ENCODE results near the gene ADGRG3.
"Not testable (repeated sequence)": the region's sequence is repeated elsewhere in the genome, so short reads cannot be mapped to it uniquely, and the experiment has no call there.

Gene ADGRG3

GRCh38 chr16:57725554-57725953 lies 57.4 kb downstream of the ADGRG3 start:
- no peak for TF ChIP-seq CTCF (conservative IDR thresholded peaks at IDR 0.05; ENCODE audit: low read depth, low read length)
- no peak for DNase-seq (ENCODE audit: low read depth)
- no peak overlapping the region for H3K4me3 ChIP-seq (ENCODE audit: low read length)

- DNase-seq (ENCODE audit: low read depth), result no peak
- H3K4me3 ChIP-seq (ENCODE audit: low read length), result no peak overlapping the region
- no peak for TF ChIP-seq CTCF (conservative IDR thresholded peaks at IDR 0.05; ENCODE audit: low read depth, low read length)
Observed at GRCh38 chr16:57725976-57726375, 57.9 kb downstream of the ADGRG3 start.

GRCh38 chr16:57726433-57726947 lies 58.4 kb downstream of the ADGRG3 start:
- no peak overlapping the region for H3K4me3 ChIP-seq (ENCODE audit: low read length)
- no peak for TF ChIP-seq CTCF (conservative IDR thresholded peaks at IDR 0.05; ENCODE audit: low read depth, low read length)
- no peak for DNase-seq (ENCODE audit: low read depth)

DNA sequence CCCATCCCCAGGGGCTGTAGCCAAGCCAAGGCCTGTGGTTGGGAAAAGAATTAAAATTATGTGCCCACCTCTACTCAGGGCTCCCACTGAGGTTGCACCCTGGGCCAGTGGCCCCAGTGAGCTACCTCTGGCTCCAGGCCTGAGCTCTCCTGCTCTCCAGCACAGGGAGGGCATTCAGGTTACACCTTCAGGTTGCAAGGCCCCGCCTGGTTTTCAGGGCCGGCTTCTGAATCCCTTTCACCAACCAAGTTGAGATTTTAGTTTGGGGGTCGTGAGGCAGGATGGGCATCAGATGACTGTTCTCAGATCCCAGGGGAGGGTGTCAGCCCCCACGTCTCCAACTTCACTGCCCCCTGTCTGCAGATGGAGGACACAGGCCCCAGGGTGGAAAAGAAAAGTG lies 59.5 kb downstream of the ADGRG3 start:
- peak; percentile 8 for TF ChIP-seq CTCF (conservative IDR thresholded peaks at IDR 0.05; ENCODE audit: low read depth, low read length)
- DNase-seq (ENCODE audit: low read depth), result no peak
- H3K4me3 ChIP-seq (ENCODE audit: low read length), result no peak overlapping the region

DNA sequence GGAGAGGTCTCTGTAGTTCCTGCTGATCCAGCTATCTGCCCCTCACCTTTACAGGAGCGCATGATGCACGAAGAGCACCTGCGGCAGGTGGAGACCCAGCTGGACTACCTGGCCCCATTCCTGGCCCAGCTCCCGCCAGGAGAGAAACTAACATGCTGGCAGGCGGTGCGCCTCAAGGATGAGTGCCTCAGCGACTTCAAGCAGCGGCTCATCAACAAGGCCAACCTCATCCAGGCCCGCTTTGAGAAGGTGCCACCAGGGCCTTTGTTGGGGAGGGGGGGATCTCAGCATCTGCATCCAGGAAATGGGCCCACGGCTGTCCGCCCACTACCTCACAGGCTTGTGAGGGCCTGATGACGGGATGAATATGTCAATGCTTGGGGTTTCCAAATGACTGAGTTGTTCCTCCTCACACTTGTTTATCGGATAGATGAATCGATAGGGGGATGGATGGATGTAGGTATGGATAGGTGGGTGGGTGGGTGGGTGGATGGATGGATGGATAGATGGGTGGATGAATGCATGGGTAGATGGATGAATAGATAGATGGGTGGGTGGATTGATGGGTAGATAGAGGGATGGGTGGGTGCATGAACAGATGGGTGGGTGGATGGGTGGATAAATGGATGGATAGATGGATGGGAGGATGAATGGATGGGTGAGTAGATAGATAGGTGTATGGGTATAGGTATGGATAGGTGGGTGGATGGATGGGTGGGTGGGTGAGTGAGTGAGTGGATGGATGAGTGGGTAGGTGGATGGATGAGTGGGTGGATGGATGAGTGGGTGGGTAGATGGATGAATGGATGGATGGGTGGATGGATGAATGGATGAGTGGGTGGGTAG lies 60.5 kb downstream of the ADGRG3 start:
- no peak for DNase-seq (ENCODE audit: low read depth)
- H3K4me3 ChIP-seq (ENCODE audit: low read length), result no peak overlapping the region
- no peak for TF ChIP-seq CTCF (conservative IDR thresholded peaks at IDR 0.05; ENCODE audit: low read depth, low read length)

DNA sequence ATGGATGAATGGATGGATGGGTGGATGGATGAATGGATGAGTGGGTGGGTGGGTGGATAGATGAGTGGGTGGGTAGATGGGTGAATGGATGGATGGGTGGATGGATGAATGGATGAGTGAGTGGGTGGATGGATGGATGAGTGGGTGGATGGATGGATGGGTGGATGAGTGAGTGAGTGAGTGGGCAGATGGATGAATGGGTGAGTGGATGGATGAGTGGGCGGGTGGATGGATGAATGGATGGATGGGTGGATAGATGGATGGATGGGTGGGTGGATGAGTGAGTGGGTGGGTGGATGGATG lies 61.0 kb downstream of the ADGRG3 start:
- DNase-seq (ENCODE audit: low read depth), result no peak
- no peak for TF ChIP-seq CTCF (conservative IDR thresholded peaks at IDR 0.05; ENCODE audit: low read depth, low read length)
- H3K4me3 ChIP-seq (ENCODE audit: low read length), result no peak overlapping the region

- H3K4me3 ChIP-seq (ENCODE audit: low read length); DNase-seq (ENCODE audit: low read depth): not testable (repeated sequence)
Observed at GRCh38 chr16:57729852-57730251, 61.7 kb downstream of the ADGRG3 start.
